Epidermal melanocyte (primary cell): ENCODE data around the gene SGO2.

Experiments used
- DNase-seq: peaks from one replicate; pipeline ENCODE4 v3.0.0; 2011; ENCODE audit warnings: low spot score; ENCODE audit not compliant: insufficient read length

Gene SGO2

GRCh38 chr2:200525882-200526651, at the start of gene SGO2:
SGO2 (plus strand) TSS chr2:200526207; CDS start chr2:200532976, 6,769 bp downstream.
- peak; percentile 81 for DNase-seq

DNA sequence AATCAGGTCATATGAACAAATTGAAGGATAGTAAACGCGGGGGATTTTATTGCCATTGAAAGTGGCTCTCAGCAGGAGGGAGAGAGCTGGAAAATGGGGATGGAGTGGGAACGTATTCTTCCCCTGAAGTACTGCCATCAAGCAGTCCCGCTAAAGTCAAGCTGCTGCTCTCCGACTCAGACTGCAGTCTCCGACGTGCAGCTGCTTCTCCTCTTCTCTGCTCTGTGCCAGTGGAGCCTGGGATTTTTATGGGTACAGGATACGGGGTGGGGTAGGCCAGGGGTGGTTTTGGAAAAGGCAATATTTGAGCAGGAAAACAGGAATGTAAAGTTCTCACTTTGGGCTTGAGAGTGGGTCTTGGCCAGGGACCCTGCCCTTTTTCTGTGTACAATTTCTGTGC, 49.2 kb upstream of the SGO2 start:
- DNase-seq = no peak

DNA sequence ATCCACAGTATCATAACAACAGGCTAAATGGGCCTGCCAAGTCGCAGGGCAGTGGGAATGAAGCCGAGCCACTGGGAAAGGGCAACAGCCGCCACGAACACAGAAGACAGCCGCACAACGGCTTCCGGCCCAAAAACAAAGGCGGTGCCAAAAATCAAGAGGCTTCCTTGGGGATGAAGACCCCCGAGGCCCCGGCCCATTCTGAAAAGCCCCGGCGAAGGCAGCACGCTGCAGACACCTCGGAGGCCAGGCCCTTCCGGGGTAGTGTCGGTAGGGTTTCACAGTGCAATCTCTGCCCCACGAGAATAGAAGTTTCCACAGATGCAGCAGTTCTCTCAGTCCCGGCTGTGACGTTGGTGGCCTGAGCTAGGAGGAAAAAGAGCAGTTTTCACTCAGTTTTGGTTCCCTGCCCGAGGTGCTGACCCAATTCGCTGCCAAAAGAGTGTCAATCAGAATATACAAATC, 48.3 kb upstream of the SGO2 start:
- DNase-seq = no peak

GRCh38 chr2:200479692-200480265, 46.2 kb upstream of the SGO2 start:
- DNase-seq = no peak

DNA sequence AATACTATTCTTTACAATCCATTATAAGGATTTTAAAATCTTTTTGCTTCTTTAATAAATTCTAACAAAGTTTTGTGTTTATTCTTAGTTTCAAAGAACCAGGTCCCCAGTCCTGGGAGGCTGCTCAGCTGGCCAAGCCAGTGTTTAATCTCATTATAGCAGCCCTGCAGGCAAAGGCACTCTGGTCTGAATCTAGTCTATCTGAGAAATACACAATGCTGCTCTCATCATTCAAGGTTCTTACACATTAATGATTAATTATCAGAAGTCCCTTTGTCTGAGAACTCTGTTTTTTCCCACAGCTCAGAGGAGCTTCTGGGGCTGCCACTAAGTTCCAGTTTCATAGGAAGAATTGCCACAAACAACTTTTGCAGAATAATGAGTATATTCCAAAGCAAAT, 43.8 kb upstream of the SGO2 start:
- DNase-seq = no peak

DNA sequence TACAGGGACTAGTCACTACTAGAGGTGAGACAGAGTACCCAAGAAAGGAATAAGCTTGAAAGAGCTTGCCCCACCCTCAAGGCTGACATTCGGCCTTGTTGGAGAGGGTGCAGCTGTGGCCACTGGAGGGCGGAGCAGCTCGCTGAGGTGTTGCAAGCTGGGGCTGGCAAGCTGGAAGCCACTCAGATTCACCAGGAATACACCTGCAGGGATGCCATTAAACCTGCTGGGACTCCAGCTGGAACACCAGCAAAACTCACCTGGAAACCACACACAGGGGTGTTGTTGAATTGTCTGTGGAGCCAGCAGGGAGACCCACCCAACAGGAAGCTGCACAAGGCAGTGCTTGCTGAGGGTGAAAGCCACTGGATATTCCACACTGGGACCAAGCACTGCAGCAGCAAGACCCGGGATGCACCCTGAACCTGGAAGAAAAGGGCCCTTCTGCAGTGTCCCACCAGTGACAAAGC, 42.2 kb upstream of the SGO2 start:
- DNase-seq = no peak

GRCh38 chr2:200484934-200485333, 41.1 kb upstream of the SGO2 start:
- no peak for DNase-seq

DNA sequence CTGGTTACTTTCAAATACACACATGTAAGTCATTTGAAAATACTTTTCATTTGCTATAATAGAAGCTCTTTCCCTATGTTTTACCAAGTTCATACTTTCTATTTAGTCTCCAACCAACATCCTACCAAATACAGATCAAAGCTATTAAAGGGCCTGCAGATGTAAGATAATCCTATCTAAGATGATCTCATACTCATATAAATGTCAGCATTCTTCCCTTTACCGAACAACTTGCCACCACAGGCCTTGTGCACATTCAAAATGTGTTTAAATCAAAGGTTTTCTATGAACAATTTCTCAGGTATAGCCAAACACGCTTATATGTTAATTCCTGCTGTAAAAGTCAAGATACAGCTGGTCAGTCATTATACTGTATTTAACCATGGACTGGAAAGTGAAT, 39.5 kb upstream of the SGO2 start:
- no peak for DNase-seq

GRCh38 chr2:200488169-200488568, 37.8 kb upstream of the SGO2 start:
- no peak for DNase-seq

GRCh38 chr2:200490001-200490400, 36.0 kb upstream of the SGO2 start:
- DNase-seq = no peak

GRCh38 chr2:200492656-200493055, 33.4 kb upstream of the SGO2 start:
- DNase-seq = no peak

DNA sequence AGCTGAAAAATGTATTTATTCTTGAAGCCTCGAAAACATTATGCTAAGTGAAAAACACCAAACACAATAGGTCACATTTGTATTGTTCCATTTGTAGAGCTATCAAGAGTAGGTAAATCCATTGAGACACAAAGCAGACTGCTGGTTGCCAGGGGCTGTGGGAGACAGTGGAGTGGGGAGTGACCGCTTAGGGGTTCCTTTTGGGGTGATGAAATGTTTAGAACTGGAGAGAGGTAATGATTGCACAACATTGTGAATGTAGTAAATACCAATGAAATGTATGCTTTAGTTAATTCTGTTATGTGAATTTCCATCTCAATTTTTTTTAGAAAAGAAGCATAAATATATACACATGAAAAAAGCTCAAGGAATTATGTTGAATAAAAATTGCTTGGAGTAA, 32.0 kb upstream of the SGO2 start:
- no peak for DNase-seq

GRCh38 chr2:200496696-200497095, 29.3 kb upstream of the SGO2 start:
- DNase-seq = no peak

DNA sequence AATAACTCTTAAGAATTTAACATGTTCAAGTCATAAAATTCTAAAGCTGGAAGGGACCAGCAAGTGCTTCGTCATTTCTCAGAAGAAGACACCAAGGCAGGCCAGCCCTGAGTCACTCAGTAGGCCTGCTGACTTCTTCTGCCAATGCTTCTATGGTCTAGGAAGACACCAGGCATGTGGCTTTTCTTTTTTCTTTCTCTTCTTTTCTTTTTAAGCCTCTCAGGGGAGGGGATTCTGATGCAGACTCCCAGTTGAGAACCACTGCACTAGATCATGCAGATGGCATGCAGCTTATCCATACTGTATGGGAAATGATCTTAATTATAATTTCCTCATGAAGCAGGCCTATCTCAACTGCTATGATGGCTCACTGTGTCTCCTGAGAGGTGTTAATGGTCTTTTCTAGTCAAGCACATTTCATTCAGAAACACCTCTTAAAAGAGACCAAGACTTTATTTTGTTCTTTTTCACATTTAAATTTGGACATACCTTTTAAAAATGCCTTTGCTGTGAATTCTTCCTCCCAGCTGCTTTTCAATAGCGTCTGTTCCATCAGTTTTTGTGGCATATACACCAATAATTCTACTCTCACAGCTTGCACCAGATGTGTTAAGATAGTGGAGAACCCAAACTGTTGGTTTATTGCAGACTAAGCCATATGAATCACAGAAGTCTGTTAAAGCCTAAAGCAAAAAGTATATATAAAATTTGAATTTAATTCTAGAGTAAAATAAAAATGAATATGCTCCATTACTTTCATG, 27.4 kb upstream of the SGO2 start:
- no peak for DNase-seq

DNA sequence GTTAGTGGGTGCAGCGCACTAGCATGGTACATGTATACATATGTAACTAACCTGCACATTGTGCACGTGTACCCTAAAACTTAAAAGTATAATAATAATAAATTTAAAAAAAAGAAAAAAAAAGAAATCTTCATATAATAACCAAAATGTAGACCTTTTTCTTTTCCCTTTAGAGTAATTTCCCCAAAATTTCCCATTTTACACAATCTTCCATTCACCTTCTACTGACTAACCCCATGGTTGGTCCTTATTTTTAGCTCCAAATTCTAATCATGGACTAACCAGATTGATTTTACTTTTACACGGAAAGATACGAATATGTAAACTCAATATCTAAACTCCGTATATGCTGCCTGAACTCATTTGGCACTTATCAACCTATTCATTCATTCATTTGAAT, 23.8 kb upstream of the SGO2 start:
- DNase-seq = no peak

DNA sequence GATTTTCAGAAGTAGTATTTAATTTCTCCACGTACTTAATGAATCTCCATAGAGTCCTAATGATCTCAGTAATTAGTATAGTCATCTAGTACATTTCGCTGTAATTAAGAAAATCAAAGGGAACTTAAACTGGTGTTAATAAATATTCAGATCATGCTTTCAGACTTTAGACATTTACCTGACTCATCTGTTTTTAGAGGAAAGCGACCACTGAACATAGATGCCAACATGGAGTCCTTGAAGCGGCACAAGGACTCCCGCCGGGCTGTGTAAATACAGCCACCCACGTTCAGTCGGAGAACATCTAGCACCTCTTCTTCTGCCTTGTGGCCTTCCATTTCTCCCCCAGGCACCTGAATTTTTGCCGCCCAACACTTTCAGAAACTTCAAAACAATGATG, 19.3 kb upstream of the SGO2 start:
- DNase-seq = no peak

DNA sequence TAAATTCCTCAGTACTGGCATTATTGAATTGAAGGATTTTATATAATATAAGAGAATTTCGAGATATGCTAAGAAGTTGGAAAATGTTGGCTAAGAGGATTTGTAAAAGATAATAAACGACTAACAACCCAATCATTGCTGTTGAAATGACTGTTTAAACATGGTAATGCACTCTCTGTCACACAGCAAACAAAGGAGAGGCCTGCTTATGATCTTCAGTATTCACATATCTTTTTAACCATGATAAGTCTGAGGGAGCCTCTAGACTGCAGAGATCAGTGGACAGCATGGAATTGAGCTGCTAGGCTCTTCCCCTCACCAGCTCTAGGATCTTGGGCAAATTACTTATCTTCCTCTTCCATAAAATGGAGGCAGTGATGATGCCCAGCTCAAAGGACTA, 18.8 kb upstream of the SGO2 start:
- no peak for DNase-seq

DNA sequence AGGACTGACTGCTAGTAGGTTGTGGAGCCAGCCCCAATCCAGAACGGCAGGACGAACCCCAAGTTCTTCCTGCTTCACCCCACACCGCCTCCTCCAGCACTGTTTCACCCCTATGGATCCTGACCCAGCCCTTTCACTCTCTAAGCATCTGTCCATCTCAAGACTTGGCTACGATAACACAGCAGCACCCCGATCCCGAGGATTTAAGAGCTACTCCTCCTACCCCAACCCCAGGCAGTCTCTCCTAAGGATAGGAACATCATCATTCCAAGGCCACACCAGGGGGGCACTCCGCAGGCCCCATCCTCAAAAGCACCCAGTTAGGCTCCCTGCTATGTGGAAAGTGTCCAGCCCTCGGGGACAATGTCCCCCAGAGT, 16.8 kb upstream of the SGO2 start:
- DNase-seq = no peak

DNA sequence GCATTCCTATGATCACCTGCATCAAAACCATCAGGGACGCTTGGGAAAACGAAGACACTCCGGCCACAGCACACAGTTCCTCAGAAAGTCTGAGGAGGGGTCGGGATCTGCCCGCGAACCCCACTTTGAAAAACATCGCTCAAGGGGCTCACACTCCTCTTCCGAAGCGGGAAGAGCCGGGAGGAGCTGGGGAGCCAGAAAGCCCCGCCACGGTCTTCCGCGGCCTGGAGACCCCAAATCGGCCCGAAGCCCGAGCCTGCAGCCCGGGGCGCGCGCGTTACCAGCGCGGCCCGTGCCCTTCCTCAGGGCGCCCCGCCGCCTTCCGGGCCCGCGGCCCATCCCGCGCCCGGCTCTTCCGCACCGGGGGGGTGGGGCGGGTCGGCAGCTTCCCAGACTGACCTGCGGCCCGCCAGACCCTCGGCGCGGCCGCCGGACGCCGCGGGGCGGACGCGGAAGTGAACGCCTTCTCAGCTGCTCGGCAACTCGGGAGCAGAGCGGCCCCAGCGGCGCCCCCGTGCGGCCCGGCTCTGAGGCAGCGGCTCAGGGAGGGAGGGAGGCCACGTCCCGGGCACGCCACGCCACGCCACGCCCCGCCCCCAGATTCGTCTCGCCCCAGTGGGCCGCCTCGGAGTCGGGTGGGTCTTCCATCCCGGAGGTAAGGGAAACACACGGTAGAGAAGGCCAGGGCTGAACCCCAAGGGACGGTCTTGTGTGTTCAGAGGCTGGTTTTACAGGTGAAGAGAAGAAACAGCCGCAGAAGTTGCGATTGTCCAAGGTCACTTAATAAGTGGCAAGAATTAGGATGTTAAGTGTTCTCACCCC, 16.2 kb upstream of the SGO2 start, which contains the start of gene KCTD18:
Gene KCTD18, minus strand, starts transcription at position 457 of the 822 bp plus-strand sequence. CDS start 3,052 bp downstream, outside the sequence.
- peak; percentile 92 for DNase-seq

DNA sequence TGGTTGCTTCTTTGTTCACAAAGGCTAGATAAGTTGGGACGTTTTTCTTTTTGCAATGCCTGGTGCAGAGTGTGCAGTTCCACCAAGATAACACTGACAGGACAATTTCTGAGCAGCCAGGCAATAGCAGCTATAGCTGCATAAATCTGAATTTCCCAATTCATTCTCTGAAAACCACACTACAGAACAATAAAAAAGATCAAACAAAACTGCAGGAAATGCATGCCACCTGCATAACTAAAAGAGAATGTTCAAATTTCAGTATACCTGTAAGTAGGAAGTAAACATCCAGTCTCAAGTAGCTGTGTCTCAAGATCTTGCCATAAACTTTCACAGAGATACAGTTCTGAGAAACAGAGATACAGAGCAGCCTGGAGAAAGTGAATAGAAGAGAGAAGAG, 10.9 kb upstream of the SGO2 start:
- DNase-seq = no peak

DNA sequence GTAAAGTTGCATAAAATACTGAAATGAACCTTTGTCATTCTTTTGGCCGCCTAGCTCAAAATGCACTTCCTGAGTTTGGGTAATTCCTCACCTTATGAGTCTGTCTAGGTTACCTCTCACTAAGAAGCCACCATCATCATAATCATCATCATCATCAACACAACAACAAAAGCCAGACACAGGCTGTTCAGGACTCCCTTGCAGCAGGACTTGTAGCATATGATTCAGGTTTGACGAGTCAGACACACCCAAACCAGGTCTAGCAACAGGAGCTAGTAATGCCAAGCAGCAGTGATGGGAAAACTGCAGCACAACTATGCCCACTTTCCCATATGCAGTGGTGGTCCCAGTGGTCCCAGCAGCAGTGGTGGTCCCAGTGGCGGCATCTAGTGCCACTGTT, 2.8 kb upstream of the SGO2 start:
- DNase-seq = no peak
